SHP77 (cell line): ENCODE data around the gene ZC3H18.
A peak's percentile ranks its signal among the peaks of the same experiment; 100 is the strongest.
"Not testable (repeated sequence)": the region's sequence is repeated elsewhere in the genome, so short reads cannot be mapped to it uniquely, and the experiment has no call there.

Source experiments
- DNase-seq, 2 experiments: peaks; one replicate each; lab custom pipeline; 2025; lab: John Stamatoyannopoulos, UW

The ZC3H18 gene

DNA sequence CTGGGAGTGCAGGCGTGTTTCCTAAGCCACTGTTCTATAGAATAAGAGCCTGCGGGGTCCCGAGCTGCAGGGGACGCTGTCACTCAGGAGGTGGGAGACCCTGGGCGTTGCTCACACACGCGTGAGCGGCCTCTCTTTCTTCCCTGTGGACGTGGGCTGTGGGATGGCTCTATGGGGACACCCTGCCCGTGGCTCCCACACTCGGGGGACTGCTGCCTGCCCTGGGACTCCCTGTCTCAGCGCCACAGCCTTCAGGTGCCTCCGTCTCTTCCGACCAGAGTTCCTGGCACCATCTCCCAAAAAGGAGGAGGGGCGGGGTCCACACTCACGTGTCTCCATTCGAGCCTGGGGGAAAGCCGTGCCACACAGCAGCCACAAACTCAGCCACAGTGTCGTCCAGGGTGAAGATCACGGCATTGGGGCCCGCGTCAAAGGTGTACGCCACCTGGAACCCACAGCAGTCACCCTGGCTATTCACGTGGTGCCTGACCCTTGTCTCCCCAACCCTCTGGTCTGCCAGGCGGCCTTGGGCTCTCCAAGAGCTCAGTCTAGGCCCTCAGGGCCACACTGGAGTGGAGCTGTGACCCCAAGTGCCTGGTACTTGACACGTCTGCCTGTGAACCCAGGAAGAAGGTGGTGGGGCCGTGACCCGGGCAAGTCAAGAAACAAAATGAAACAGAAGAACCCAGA is 84.3 kb downstream of the ZC3H18 start:
- DNase-seq, result no peak

DNA sequence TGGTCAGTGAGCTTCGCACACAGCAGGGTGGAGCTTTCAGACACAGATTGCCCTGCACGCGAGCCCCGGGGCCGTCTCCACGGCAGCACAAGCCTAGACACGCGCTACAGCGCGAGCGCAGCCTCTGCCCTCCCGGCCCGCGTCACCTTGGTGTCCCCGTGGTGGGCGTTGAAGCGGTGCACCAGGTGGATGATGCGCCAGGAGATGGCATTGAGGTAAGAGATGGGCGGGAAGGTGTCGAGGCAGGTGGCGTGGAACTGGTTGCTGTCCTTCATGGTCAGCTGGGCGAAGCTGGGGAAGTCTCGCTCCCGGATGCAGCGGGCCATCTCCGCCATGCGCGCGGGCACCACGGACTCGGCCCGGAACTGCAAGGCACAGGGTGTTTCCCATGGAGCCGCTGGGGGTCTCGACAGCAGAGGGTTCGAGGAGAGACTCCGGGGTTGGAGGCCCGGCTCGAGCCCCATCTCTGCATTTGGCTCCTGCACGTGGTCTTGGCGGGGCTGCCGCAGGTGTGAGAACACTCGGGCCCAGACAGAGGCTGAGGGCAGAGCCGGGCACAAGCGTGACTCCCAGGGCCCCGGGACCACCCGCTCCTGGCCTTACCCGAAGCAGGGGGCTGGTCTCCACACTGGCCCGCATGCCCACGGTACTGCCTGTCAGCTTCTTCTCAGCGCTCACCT is 85.0 kb downstream of the ZC3H18 start:
- no peak for DNase-seq

DNA sequence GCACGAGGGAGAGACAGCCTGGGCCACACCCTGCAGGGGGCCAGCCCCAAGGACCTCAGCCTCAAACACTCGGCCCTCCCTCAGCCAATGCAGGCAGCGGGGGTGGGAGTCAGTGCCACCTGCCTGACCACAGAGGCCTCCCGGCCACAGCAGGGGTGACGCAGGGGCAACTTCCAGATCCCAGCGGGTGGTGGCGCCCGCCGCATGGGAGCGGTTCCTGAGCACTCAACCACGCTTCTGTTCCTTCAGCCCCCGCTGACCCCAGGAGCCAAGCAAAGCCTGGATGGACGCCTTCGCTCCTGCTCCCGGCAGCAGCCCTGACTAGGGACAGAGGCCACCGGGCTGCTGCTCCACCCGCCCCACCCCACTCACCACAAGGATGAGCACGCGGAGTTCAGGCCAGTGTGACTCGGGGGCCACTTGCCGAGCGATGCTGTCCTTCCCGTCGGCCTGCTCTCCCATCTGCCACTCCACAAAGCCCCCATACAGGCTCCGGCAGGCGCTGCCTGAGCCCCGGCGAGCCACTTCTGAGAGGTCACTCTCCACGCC is 85.6 kb downstream of the ZC3H18 start:
- DNase-seq, result no peak

DNA sequence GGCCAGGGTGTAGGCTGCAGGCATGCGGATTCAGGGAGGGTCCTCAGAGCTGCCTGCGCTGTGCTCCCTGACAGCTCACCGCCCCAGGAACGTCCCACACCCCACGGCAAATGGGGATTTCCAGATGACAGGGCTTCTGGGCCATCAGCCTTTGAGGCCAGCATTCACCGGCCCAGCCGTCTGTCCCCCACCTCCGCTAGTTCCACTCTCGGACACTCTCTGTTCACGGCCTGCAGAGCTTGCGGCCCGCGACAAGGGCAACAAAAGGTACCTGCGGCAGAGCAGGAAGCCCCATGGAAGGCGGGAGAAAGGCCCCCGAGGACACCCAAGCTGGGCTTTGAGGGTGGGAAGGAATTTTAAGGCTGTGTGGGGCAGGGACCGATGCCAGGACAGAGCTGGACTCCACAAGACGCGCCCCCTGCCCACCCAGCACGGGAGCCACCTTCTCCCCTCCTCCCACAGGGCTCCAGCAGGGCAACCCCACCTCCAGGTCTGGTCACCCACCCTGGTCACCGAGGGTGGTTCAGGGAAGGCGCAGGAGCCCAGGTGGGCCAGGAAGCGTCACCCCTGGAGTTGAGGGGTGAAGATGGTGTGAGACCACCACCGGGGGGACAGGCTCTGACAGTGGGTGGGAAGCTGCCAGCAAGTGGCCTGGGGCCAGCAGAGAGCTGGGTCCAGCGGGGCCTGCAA is 86.2 kb downstream of the ZC3H18 start:
- DNase-seq, result no peak

DNA sequence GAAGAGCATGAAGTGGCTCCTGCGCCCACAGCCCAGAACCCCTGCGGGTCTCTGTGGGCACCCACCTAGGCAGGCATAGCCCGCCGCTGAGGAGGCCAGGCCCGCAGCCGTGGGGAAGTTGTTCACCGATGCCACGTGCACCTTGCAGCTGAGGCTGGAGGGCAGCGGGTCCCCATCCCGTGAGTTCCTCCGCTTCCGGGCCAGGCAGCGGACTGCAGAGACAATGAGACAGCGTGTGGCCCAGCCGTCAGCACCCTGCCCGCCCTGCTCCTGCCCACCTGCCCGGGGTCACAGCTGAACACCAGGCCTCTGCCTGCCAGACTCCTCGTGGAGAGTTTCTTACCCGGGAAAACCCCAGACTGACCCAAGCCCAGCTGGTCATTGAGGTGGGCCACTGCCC is 87.2 kb downstream of the ZC3H18 start:
- DNase-seq, result no peak

DNA sequence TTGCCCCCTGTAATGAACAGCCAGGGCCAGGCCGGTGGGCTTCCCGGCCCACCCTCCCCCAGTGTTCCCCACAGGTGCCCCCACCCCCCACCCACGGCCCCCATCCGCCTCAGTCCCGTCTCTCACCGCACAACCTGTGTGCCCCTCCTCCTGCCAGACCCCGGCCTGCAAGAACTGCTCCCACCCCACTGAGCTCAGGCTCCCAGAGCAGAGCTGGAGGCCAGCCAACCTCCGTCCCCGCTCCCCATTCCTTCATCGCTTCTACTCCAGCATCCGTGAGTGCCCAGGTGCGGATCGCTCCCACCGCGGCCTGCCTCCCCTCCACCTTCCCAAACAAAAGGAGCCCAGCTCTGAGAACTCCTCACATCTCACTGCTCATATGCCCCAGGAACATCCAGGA is 88.5 kb downstream of the ZC3H18 start:
- no peak for DNase-seq

DNA sequence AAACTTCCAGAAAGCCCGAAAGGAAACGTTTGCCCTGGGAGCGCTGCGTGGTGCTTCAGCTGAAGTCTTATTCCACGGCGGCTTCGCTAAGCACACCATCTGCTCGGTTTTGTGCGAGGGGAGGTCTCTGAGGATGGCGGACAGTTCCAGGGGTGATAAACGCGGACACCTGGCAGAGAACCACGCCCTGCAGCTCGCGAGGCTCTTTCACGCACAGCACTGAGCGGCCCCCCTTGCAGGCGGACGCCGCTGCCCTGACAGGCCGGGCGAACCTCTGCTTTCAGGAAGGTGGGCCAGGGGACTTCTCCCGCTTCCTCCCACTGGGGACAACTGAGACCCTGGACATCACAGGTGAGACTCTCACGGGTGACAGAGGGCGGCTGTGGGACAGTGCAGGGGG is 89.0 kb downstream of the ZC3H18 start:
- DNase-seq, result no peak

DNA sequence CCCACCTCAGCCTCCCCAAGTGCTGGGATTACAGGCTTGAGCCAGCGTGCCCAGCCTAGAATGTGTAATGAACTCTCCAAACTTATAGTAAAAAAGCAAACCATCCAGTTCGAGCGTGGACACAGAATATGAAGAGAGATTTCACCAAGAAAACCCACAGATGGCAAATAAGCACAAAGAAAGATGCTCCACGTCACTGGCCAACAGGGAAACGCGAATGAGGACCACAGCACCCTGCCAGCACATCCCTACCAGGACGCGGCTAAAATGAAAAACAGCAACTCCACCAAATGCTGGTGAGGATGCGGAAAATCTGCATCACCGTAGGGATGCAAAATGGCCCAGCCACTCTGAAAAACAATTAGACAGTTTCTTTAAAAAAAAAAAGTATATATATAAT is 91.3 kb downstream of the ZC3H18 start:
- no peak for DNase-seq

DNA sequence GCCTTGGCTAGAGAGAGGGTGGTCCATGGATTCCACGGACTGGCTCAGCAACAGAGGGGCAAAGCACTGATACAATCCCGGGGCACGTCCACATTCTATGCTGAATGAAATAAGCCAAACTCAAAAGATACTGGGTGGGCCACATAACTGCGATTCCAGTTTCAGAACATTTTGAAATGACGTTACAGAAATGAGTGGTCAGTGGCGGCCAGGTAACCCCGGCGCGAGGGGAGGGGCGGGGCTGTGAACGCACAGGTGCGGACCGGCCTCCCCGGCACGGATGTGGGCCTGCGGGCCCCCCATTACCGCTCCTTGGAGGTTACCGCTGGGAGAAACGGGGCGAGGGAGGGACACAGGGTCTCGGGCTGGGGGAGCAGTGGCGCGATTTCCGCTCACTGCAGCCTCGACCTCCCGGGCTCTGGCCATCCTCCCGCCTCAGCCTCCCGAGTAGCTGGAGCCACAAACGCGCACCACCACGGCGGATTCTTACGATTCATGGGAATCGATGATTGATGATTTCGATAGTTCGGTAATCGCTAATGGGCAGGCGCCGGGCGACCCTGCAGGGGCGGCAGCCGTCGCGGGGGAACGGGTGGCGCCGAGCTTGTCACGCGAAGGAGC is 92.1 kb downstream of the ZC3H18 start:
- no peak for DNase-seq

DNA sequence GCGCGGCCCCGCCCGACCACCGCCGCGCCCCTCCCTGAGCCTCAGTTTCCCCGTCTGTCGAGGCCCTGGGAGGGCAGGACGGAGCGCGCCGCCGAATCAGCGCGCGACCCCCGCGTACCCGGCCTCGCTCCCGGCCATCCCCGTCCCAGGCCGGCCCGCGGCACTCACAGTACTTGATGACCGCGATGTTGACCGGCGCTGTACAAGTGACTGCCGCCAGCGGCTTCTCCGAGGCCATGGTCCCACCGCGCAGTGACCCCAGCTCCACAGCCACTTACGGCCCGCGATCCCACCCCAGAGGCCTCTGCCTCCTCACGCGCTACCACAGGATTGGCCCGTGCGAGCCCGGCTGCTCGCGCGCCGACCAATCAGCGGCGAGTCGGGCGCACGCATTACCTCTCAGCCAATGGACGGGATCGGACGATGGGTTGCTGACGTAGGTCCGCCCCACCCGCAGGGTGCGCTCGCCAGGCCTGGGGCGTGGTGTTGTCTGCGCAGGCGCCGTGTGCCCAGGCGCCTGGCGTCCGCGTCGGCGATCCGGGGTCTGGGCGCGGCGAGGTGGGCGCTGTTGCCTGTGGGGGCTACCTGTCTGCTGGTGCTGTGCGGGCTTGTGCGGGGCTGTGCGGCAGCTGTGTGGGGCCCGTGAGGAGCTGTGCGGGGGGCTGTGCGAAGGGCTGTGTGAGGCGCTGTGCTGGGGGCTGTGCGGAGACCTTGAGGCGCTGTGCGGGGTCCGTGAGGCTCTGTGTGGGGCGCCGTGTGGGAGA is 92.8 kb downstream of the ZC3H18 start, which contains the start of gene MVD:
MVD (minus strand) TSS at position 249 of the 764 bp plus-strand sequence; CDS start at position 238, 11 bp downstream.
- peak; percentile 98 to 99 for DNase-seq

DNA sequence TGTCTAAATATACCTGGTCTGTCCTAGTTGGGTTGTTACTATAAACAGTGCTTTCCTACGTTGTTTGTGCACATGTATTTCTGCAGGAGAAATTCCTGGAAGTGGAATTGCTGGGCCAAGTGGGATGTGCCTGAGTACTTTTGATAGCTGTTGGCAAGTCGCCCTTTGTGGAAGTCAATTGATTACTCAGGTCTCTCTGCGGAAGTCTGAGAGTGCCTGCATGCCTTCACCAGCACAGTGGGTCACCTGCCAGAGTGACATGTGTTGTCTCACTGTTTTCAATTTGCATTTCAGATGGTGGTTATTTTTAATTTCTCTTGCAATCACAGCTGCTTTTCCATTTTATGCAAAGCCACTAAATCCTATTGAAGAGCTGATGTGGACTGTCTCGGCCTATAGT is 94.9 kb downstream of the ZC3H18 start:
- peak in 1 of 2 experiments; percentile 35 for DNase-seq

DNA sequence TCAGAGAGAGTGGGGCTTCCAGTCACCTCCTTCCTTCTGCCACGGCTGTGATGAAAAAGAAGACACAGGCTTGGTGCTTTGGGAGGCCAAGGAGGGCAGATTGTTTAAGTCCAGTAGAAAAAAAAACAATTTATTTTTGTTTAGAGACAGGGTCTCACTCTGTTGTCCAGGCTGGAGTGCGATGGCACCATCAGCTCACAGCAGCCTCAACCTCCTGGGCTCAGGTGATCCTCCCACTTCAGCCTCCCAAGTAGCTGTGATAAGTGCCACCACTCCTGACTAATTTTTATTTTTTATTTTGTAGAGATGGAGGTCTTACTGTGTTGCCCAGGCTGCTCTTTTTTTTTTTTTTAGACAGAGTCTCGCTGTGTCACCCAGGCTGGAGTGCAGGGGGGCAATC is 95.4 kb downstream of the ZC3H18 start:
- no peak for DNase-seq

DNA sequence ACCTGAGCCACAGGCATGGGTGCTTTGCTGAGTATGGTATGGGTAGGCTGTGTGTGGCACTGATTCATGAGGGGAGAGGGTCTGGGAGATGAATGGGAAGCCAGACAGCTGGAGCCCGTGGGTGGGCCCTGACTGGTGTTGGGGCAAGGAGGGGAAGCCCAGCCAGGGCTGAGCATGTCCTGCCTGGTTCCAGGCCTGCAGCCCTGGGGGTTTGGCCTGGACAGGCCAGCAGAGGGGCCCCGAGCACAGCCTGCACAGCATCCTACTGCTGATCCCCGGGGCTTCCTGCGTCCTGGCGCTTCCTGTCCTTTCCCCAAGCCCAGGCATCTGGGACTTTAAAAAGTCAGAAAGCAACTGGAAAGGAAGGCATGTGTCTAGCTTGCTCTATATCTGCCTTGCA is 97.3 kb downstream of the ZC3H18 start:
- DNase-seq, result no peak

DNA sequence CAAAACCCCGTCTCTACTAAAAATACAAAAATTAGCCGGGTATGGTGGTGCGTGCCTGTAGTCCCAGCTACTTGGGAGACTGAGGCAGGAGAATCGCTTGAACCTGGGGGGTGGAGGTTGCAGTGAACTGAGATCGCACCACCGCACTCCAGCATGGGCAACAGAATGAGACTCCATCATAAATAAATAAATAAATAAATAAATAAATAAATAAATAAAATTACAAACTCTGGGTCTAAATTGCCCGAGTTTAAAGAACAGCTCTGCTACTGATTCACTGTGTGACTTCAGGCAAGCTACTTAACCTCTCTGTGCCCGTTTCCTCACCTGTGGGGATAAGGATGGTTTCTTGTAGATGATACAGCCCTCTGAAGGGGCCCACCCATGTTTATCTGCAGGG is 99.3 kb downstream of the ZC3H18 start:
- not testable (repeated sequence) for DNase-seq

DNA sequence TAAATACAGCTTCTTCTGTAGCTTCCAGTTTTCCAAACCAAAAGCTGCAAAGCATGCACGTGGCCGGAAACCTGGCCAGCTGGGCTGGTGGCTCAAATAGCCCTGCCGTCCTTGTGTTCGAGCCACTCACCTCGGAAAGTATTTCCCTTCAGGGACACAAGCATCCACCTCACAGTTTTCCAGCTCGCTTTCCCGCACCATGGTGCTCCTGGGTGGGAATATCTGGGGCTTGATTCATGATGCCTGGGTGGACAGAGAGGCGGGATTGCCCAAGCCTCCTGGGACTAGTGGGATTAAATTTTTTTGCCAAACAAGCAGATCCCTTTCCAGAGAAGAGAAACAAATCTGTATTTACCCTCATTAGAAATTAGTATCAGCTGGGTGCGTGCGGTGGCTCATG is 99.8 kb downstream of the ZC3H18 start:
- no peak for DNase-seq

DNA sequence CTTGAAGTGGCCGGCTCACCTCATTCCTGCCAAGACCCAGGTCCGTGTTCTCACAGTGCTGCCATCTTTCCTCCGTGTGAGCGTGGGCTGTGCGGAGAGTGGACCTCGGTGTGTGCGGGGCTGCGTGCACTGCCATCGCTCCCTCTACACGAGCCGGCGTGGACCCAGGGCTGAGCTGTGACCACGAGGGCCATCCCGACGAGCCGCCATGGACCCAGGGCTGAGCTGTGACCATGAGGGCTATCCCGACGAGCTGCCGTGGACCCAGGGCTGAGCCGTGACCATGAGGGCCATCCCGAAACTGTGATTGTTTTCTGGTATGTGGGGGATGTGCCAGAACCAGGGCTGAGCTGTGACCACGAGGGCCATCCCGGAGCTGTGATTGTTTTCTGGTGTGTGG is 101.6 kb downstream of the ZC3H18 start:
- no peak for DNase-seq

DNA sequence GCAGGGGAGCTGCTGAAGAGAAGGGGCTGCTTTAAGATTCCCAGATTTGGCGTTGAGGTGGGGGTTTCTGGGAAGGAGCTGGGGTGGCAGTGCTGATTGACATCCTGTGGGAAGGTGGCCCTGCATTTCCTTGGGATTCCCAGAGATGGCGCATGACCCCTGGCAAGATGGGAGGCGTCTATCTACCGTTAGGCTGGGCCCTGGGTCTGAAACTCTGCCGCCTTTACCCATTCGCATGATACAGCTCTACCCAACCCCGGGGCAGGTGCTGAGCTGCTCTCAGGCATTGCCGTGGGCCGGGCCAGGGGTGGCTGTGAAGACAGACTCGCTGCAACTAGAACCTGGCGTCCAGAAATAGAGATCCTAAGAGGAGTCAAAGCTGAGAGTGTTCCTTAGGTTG is 102.6 kb downstream of the ZC3H18 start:
- peak; percentile 61 for DNase-seq

DNA sequence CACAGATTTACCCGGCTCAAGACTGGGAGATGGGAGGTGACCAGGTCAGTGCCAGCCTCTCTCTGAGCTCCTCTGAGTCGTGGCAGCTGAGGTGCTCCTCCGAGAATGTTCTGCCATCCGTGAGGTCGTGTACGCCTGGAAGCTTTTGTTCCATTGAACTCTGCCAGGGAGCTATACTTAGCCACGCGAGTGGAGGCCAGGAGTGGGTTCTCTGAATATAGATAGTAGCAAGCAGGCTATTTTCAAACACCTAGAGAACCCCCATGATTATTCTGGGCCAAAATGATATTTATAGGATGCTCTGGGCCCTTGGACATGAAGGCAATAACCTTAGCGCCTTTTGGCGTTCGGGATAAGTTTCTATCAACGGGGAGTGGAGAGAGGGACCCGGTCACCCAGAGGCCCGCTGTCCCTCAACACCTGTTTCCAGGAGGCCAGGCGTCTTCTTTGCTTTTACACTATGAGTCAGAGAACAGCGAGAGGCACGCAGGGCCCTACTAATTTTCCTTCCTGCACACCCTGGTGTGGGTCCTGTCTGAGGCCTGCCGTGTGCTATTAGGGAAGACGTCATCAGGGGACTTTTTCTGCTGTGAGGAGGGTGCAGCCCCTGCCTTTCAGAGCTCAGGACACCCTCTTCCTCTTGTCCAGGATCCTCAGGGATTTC is 103.6 kb downstream of the ZC3H18 start:
- no peak for DNase-seq

DNA sequence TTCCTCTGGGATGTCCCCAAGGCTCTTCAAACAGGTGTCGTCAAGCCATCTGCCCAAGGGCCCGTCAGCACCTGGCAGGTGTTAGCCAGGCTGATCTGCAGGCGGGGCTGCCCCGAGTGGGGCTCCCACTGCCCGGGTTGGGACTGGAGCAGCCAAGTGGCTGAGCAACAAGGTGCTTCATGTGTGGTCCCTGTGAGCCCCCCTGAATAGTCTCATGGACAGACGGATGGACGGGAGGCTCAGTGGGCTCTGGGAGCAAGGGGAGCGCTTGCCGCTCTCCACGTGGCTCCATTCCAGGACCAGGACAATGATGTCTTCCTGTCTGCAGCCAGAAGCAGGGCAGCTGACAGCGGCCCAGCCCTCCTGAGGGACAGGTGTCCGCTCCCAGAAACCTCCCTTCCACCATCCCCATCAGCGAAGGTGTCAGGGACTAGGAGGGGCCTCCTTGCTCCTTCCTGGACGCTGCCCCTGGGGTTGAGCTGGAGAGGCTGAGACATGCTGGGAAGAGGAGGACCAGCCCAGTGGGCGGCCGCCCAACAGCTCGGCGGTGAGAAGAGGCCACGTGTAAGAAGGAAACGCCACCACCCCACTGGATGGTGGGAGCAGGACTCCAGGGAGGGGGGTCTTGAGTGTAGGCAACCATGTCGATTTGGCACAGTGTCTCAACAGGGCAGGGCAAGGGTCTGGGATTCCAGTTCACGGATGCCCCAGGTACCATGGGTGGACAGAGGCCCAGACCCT is 106.5 kb downstream of the ZC3H18 start:
- DNase-seq, result no peak

DNA sequence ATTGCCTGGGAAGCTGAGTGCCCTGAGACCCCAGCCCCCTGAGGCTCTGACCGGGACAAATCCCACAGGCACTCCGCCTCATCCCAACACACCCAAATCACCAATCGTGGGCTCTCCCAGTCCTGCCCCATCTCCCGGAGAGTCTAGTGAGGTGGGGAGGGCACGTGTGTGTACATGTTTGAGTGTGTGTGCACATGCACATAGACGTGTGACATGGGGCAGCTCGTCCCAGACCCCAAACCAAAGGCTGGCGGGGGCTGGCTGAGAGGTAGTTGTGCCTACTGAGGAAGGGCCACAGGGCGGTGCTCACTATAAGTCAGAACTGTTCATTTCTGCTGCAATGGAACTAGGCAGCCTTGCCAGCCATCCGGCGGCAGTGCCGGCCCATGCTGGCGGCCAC is 107.5 kb downstream of the ZC3H18 start:
- no peak for DNase-seq
